Measurements from ENCODE around the gene HAPLN1. TPM values are rescaled to one million over a fixed set of nuclear protein-coding genes. Genes with fewer than 3 reads are reported as not detected.
"Not testable (repeated sequence)": the region's sequence is repeated elsewhere in the genome, so short reads cannot be mapped to it uniquely, and the experiment has no call there.

HAPLN1 gene
- total RNA-seq, 1 experiment from 2014 or later = not detected

DNA sequence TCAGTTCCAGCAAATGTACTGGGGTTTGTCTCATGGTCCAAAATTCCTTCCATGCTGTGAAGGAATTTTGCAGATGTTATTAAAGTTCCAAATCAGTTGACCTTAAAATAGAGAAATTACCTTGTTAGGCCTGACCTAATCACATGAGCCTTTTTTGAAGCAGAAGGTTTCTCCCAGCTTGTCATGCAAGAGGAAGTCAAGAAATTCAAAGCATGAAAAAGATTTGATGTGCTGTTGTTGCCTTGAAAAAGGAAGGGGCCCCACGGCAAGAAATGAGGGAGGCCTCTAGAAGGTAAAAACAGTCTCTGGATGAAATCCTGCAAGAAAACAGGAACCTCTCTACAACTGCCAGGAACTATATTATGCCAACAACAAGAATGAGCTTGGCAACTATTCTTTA is 24.2 kb upstream of the HAPLN1 start:
- Histone ChIP-seq H3K4me2 (ENCODE audit: low read depth, low read length, poor library complexity, severe bottlenecking) (no peak overlapping the region), H3K4me3 (ENCODE audit: low read length) (no peak overlapping the region), H3K79me2 (ENCODE audit: low read length) (no peaks in the 10 kb centered on the region), H3K27ac (ENCODE audit: low read length) (no peak overlapping the region), H3K36me3 (ENCODE audit: insufficient read depth, low read length) (no peaks in the 10 kb centered on the region), H3K9ac (ENCODE audit: low read length) (no peak overlapping the region), H3K4me1 (ENCODE audit: low read length) (no peaks in the 10 kb centered on the region), H3K9me2 (replicated peaks; ENCODE audit: insufficient read depth, low read length) (no peaks in the 10 kb centered on the region; the same call in 1 of the 2 replicates), H3K27me3 (ENCODE audit: low read length) (no peaks in the 10 kb centered on the region), H2AFZ (ENCODE audit: low read length) (no peak overlapping the region), H3K9me3 (ENCODE audit: low read length) (peaks cover 3% of the 10 kb centered on the region), H4K20me1 (ENCODE audit: insufficient read depth, low read depth, low read length) (no peaks in the 10 kb centered on the region)
- DNase-seq = no peak

DNA sequence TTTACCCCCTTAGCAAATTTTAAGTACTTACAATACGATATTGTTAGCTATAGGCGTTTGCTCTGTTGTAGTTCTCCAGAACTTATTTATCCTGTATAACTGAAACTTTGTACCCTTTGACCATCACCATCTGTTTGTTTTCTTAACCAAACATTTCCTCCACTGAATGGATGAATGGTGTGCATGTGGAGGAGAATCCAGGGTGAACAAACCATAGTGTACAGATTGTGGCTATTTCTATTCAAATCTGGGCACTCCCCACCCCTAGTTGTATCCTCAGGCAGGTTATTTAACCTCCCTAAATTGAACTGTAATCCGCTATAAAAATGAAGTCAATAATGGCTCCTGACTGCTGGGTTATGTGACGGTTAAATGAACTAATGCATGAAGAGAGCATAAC is 21.4 kb upstream of the HAPLN1 start:
- no peaks in the 10 kb centered on the region for H4K20me1 ChIP-seq (ENCODE audit: insufficient read depth, low read depth, low read length)
- no peak overlapping the region for H3K9ac ChIP-seq (ENCODE audit: low read length)
- no peaks in the 10 kb centered on the region; the same call in 1 of the 2 replicates for H3K9me2 ChIP-seq (replicated peaks; ENCODE audit: insufficient read depth, low read length)
- no peak overlapping the region for H3K27ac ChIP-seq (ENCODE audit: low read length)
- no peak overlapping the region for H2AFZ ChIP-seq (ENCODE audit: low read length)
- no peak overlapping the region for H3K4me2 ChIP-seq (ENCODE audit: low read depth, low read length, poor library complexity, severe bottlenecking)
- H3K9me3 ChIP-seq (ENCODE audit: low read length) = no peaks in the 10 kb centered on the region
- no peaks in the 10 kb centered on the region for H3K4me1 ChIP-seq (ENCODE audit: low read length)
- H3K36me3 ChIP-seq (ENCODE audit: insufficient read depth, low read length) = no peaks in the 10 kb centered on the region
- no peak for DNase-seq
- no peak overlapping the region for H3K4me3 ChIP-seq (ENCODE audit: low read length)
- no peaks in the 10 kb centered on the region for H3K79me2 ChIP-seq (ENCODE audit: low read length)
- H3K27me3 ChIP-seq (ENCODE audit: low read length) = no peaks in the 10 kb centered on the region

DNA sequence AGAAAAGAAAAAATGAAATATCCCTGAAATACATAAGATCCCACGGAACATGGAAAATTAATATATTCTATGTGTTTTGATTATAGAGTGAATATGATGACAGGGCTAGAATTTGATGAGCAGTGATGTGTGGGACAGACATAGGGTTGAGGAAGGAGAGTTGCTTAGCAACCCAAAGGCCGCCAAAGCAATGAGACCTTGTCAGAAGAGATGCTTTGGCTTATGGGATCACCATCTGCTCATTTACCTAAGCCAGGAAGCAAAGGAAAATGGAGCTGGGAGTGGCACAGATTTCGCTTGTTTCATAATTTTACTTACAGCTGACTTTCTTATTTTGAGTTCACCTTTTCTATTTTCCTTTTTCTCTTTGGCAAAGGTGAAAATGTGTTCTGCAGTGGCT is 20.9 kb upstream of the HAPLN1 start:
- Histone ChIP-seq H3K9me3 (ENCODE audit: low read length) (no peaks in the 10 kb centered on the region), H3K4me2 (ENCODE audit: low read depth, low read length, poor library complexity, severe bottlenecking) (no peak overlapping the region), H4K20me1 (ENCODE audit: insufficient read depth, low read depth, low read length) (no peaks in the 10 kb centered on the region), H3K9me2 (replicated peaks; ENCODE audit: insufficient read depth, low read length) (no peaks in the 10 kb centered on the region; the same call in 1 of the 2 replicates), H3K27me3 (ENCODE audit: low read length) (no peaks in the 10 kb centered on the region), H3K27ac (ENCODE audit: low read length) (no peak overlapping the region), H3K4me3 (ENCODE audit: low read length) (no peak overlapping the region), H3K79me2 (ENCODE audit: low read length) (no peaks in the 10 kb centered on the region), H2AFZ (ENCODE audit: low read length) (no peak overlapping the region), H3K9ac (ENCODE audit: low read length) (no peak overlapping the region), H3K36me3 (ENCODE audit: insufficient read depth, low read length) (no peaks in the 10 kb centered on the region), H3K4me1 (ENCODE audit: low read length) (no peaks in the 10 kb centered on the region)
- DNase-seq = no peak

DNA sequence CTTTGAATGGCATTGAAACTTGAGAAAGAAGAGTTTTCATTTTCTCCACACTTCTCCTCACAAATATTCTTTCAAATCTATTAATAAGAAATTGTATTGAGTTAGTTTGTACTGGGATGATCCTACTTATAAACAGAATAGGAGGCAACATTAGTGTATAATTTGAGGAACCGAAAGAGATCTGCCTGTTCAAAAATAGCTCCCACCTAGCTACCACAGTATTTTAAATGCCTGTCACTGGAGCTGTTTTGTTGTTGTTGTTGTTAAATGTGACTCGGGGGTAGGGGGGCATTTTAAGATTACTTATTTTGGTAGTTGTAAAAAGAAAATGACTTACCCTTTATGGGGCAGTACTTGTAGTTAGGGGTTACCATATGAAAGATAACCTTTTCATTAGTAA is 20.1 kb upstream of the HAPLN1 start:
- Histone ChIP-seq H3K9me2 (replicated peaks; ENCODE audit: insufficient read depth, low read length) (no peaks in the 10 kb centered on the region; the same call in 1 of the 2 replicates), H3K79me2 (ENCODE audit: low read length) (no peaks in the 10 kb centered on the region), H3K9ac (ENCODE audit: low read length) (no peak overlapping the region), H3K36me3 (ENCODE audit: insufficient read depth, low read length) (no peaks in the 10 kb centered on the region), H3K27me3 (ENCODE audit: low read length) (no peaks in the 10 kb centered on the region), H2AFZ (ENCODE audit: low read length) (no peak overlapping the region), H3K4me1 (ENCODE audit: low read length) (no peaks in the 10 kb centered on the region), H3K9me3 (ENCODE audit: low read length) (no peaks in the 10 kb centered on the region), H4K20me1 (ENCODE audit: insufficient read depth, low read depth, low read length) (no peaks in the 10 kb centered on the region), H3K4me3 (ENCODE audit: low read length) (no peak overlapping the region), H3K4me2 (ENCODE audit: low read depth, low read length, poor library complexity, severe bottlenecking) (no peak overlapping the region), H3K27ac (ENCODE audit: low read length) (no peak overlapping the region)
- DNase-seq = no peak

DNA sequence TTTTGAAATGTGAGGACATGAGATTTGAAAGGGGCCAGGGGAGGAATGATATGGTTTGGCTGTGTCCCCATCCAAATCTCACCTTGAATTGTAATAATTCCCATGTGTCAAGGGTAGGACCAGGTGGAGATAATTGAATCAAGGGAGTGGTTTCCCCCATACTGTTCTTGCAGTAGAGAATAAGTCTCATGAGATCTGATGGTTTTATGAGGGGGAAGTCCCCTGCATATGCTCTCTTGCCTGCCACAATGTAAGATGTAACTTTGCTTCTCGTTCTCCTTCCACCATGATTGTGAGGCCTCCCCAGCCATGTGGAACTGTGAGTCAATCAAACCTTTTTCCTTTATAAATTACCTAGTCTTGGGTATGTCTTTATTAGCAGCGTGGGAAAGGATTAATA is 15.5 kb upstream of the HAPLN1 start:
- not testable (repeated sequence) for H3K4me2 ChIP-seq (ENCODE audit: low read depth, low read length, poor library complexity, severe bottlenecking); H3K9me2 ChIP-seq (replicated peaks; ENCODE audit: insufficient read depth, low read length); H4K20me1 ChIP-seq (ENCODE audit: insufficient read depth, low read depth, low read length); H3K27ac ChIP-seq (ENCODE audit: low read length); H3K4me3 ChIP-seq (ENCODE audit: low read length); H2AFZ ChIP-seq (ENCODE audit: low read length); H3K36me3 ChIP-seq (ENCODE audit: insufficient read depth, low read length); DNase-seq; H3K9ac ChIP-seq (ENCODE audit: low read length); H3K9me3 ChIP-seq (ENCODE audit: low read length); H3K27me3 ChIP-seq (ENCODE audit: low read length); H3K4me1 ChIP-seq (ENCODE audit: low read length); H3K79me2 ChIP-seq (ENCODE audit: low read length)

DNA sequence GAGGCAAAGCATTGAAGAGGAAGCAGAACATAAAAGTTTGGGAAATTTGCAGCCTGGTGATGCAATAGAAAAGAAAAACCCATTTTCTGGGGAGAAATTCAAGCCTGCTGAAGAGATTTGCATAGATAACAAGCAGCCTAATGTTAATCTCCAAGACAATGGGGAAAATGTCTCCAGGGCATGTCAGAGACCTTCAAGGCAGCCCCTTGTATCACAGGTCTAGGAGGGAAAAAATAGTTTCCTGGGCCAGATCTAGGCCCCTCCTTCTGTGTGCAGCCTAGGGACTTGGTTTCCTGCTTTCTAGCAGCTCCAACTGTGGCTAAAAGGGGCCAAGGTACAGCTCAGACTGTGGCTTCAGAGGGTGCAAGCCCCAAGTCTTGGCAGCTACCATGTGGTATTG is 14.4 kb upstream of the HAPLN1 start:
- H3K4me2 ChIP-seq (ENCODE audit: low read depth, low read length, poor library complexity, severe bottlenecking); H3K36me3 ChIP-seq (ENCODE audit: insufficient read depth, low read length); H3K27ac ChIP-seq (ENCODE audit: low read length); H3K4me3 ChIP-seq (ENCODE audit: low read length); H3K27me3 ChIP-seq (ENCODE audit: low read length); H2AFZ ChIP-seq (ENCODE audit: low read length); H3K4me1 ChIP-seq (ENCODE audit: low read length); H3K79me2 ChIP-seq (ENCODE audit: low read length); H4K20me1 ChIP-seq (ENCODE audit: insufficient read depth, low read depth, low read length); H3K9ac ChIP-seq (ENCODE audit: low read length); H3K9me3 ChIP-seq (ENCODE audit: low read length); DNase-seq; H3K9me2 ChIP-seq (replicated peaks; ENCODE audit: insufficient read depth, low read length): not testable (repeated sequence)

DNA sequence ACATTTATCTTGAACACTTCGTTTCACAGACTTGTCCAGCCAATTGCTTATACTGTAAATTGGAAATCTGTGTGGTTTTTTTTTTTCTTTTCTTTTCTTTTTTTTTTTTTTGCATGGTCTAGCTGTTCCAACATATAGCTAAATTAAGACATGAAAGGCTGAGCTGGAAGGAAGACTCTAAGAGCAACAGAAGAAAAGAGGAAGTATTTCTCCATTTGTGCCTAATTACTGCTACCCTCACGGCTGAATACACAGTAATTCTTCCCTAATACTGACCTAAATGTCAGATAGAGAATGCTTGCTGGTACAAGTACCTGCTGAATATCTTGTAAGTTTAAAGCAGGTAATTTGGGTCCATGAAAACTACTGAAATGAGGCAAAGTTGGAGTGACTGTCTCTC is 11.0 kb upstream of the HAPLN1 start:
- Histone ChIP-seq H2AFZ (ENCODE audit: low read length) (no peak overlapping the region), H3K36me3 (ENCODE audit: insufficient read depth, low read length) (no peaks in the 10 kb centered on the region), H3K9me2 (replicated peaks; ENCODE audit: insufficient read depth, low read length) (no peaks in the 10 kb centered on the region), H3K4me3 (ENCODE audit: low read length) (no peak overlapping the region), H3K9ac (ENCODE audit: low read length) (no peak overlapping the region), H3K9me3 (ENCODE audit: low read length) (no peaks in the 10 kb centered on the region), H3K4me1 (ENCODE audit: low read length) (no peaks in the 10 kb centered on the region), H3K27me3 (ENCODE audit: low read length) (no peaks in the 10 kb centered on the region), H3K79me2 (ENCODE audit: low read length) (no peaks in the 10 kb centered on the region), H3K4me2 (ENCODE audit: low read depth, low read length, poor library complexity, severe bottlenecking) (no peak overlapping the region), H3K27ac (ENCODE audit: low read length) (no peak overlapping the region), H4K20me1 (ENCODE audit: insufficient read depth, low read depth, low read length) (no peaks in the 10 kb centered on the region)
- DNase-seq = no peak

DNA sequence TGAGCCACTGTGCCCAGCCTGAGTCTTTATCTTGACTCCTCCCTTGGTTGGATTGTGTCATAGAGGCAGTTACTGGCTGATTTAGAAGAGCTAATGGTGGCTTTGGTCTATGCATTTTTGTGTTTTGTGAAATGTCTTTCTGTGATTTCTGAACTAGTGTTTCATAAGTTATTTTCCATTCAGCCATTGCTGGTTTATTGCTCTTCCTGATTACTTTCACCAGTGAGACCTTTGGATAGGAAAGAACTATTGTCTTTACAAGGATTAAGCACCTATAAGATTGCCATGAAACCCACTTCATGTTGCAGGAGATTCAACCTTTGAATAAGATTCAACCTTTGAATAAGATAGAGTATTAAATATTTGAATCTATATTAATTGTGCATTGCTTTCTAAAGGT is 8.7 kb upstream of the HAPLN1 start:
- H3K79me2 ChIP-seq (ENCODE audit: low read length) = no peaks in the 10 kb centered on the region
- H3K27me3 ChIP-seq (ENCODE audit: low read length) = no peaks in the 10 kb centered on the region
- no peak overlapping the region for H3K27ac ChIP-seq (ENCODE audit: low read length)
- H3K9me2 ChIP-seq (replicated peaks; ENCODE audit: insufficient read depth, low read length) = no peaks in the 10 kb centered on the region
- no peaks in the 10 kb centered on the region for H4K20me1 ChIP-seq (ENCODE audit: insufficient read depth, low read depth, low read length)
- H3K4me2 ChIP-seq (ENCODE audit: low read depth, low read length, poor library complexity, severe bottlenecking) = no peak overlapping the region
- no peaks in the 10 kb centered on the region for H3K36me3 ChIP-seq (ENCODE audit: insufficient read depth, low read length)
- H3K4me1 ChIP-seq (ENCODE audit: low read length) = no peaks in the 10 kb centered on the region
- no peak for DNase-seq
- H3K9me3 ChIP-seq (ENCODE audit: low read length) = no peaks in the 10 kb centered on the region
- no peak overlapping the region for H2AFZ ChIP-seq (ENCODE audit: low read length)
- no peak overlapping the region for H3K4me3 ChIP-seq (ENCODE audit: low read length)
- no peak overlapping the region for H3K9ac ChIP-seq (ENCODE audit: low read length)

DNA sequence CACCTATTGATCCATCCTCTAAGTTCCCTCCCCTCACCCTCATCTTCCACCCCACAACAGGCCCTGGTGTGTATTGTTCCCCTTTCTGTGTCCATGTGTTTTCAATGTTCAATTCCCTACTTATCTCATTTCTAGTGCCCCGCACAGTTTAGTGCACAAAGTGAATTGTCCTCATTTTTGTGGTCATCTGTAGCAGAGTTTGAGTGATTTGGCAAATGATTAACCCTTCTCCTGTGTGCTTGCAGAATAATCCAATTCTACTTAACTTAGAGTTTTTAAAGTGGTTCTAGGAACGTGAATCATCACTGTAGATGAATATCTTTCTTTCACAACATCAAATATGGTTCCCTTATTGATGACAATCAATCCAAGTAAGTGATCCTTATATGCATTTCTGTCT is 6.3 kb upstream of the HAPLN1 start:
- no peak overlapping the region for H3K4me3 ChIP-seq (ENCODE audit: low read length)
- no peak overlapping the region for H2AFZ ChIP-seq (ENCODE audit: low read length)
- no peaks in the 10 kb centered on the region for H3K4me1 ChIP-seq (ENCODE audit: low read length)
- H3K27me3 ChIP-seq (ENCODE audit: low read length) = no peaks in the 10 kb centered on the region
- no peak for DNase-seq
- H3K79me2 ChIP-seq (ENCODE audit: low read length) = no peaks in the 10 kb centered on the region
- no peak overlapping the region for H3K27ac ChIP-seq (ENCODE audit: low read length)
- no peaks in the 10 kb centered on the region for H3K9me2 ChIP-seq (replicated peaks; ENCODE audit: insufficient read depth, low read length)
- H3K36me3 ChIP-seq (ENCODE audit: insufficient read depth, low read length) = no peaks in the 10 kb centered on the region
- H3K9ac ChIP-seq (ENCODE audit: low read length) = no peak overlapping the region
- H4K20me1 ChIP-seq (ENCODE audit: insufficient read depth, low read depth, low read length) = no peaks in the 10 kb centered on the region
- H3K9me3 ChIP-seq (ENCODE audit: low read length) = no peaks in the 10 kb centered on the region
- no peak overlapping the region for H3K4me2 ChIP-seq (ENCODE audit: low read depth, low read length, poor library complexity, severe bottlenecking)

Measured in Karpas-422 (cell line).